ENCODE results near the gene HS6ST1. TPM values are rescaled to one million over a fixed set of nuclear protein-coding genes. Genes with fewer than 3 reads are reported as not detected.

Gene HS6ST1
- total RNA-seq, 1 donor from 2014 or later = 68.5 TPM

DNA sequence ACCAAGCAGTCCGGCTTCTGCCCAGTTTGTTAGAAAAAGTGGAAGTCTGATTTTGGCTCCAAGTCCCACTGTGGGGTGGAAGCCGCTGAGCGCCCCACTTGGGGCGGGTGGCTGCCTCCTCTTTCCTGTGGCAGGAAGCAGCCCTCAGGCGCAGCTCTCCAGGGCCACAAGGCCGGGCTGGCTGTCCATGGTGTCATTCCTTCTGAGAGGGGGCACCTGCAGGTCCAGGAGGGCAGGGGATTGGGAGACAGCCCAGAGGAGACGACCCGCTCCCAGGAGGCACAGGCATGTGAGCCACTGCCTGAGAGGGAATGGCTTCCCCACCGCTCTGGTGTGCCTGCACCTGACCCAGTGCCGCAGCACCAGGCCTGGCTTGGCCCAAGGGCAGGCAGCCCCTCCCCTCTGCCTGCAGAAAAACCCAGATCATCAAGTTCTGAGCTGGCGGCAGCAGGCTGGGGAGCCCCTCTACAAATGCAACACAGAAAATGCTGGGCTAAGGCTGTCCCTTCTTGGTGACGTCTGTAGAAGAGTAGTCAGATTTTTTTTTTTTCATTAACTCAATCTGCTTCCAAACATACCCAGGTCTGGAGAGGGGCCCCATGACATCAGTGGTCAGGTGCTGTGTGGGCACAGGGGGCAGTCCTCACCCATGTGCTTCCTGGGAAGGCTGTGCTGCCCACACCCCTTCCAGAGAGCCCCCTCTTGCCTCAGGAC lies 38.4 kb downstream of the HS6ST1 start:
- TF ChIP-seq POLR2A (IDR thresholded peaks at IDR 0.05) = no peak
- TF ChIP-seq, protein P1, sequence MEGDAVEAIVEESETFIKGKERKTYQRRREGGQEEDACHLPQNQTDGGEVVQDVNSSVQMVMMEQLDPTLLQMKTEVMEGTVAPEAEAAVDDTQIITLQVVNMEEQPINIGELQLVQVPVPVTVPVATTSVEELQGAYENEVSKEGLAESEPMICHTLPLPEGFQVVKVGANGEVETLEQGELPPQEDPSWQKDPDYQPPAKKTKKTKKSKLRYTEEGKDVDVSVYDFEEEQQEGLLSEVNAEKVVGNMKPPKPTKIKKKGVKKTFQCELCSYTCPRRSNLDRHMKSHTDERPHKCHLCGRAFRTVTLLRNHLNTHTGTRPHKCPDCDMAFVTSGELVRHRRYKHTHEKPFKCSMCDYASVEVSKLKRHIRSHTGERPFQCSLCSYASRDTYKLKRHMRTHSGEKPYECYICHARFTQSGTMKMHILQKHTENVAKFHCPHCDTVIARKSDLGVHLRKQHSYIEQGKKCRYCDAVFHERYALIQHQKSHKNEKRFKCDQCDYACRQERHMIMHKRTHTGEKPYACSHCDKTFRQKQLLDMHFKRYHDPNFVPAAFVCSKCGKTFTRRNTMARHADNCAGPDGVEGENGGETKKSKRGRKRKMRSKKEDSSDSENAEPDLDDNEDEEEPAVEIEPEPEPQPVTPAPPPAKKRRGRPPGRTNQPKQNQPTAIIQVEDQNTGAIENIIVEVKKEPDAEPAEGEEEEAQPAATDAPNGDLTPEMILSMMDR (IDR thresholded peaks at IDR 0.05) = no peak
- Histone ChIP-seq H3K9me3 (no peaks in the 10 kb centered on the region), H3K27me3 (no peaks in the 10 kb centered on the region), H3K4me1 (peaks cover 61% of the 10 kb centered on the region), H3K27ac (no peak overlapping the region), H3K4me3 (no peak overlapping the region), H3K36me3 (no peaks in the 10 kb centered on the region)
- no peak for DNase-seq (ENCODE audit: extremely low spot score in 2 of 2)
- intact Hi-C loops (cut with DNase I) = no loop called here

DNA sequence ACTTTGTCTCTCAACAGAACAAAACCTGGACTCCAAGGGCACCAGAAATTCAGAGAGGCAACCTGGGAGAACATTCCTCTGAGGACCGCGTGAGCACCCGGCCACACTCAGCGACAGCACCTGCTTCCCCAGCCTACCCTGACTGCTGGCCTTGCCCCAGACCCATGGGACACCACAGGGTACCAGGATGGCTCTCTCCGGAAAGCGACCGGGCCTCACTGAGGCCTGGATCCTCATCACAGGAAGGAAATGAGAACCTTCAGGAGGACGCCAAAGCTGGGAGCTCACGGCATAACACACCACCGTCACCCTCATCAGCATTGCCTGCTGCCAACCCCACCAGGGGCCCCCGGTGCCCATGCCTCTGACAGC lies 38.9 kb downstream of the HS6ST1 start:
- Histone ChIP-seq H3K36me3 (no peaks in the 10 kb centered on the region), H3K4me3 (no peak overlapping the region), H3K27ac (no peak overlapping the region), H3K9me3 (no peaks in the 10 kb centered on the region), H3K27me3 (no peaks in the 10 kb centered on the region), H3K4me1 (peaks cover 55% of the 10 kb centered on the region)
- TF ChIP-seq, protein P1 (IDR thresholded peaks at IDR 0.05) = no peak
- TF ChIP-seq POLR2AphosphoS5 (IDR thresholded peaks at IDR 0.05; ENCODE audit: insufficient read depth in 1 of 2, low read depth in 1 of 2) (no peak), POLR2A (IDR thresholded peaks at IDR 0.05) (no peak)
- no peak for DNase-seq (ENCODE audit: extremely low spot score in 2 of 2)
- intact Hi-C loops (cut with DNase I) = no loop called here

DNA sequence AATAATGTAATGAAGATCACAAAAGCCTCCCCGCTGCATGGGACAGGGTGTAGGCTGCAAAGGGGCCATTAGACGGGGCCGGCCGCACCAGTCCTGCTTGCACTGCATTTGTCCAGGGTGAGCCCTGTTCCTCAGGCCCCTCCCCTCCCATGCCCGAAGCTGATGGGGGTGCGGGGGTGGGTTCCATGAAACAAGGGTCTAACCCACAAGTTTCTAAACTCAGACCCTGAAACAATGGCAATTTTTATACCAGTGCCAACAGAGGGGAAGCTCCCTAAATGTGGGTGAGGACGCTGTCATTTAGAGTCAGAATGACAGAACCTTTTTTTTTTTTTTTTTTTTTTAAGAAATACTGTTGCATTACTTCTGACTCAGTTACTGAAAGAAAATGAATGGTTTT lies 39.7 kb downstream of the HS6ST1 start:
- Histone ChIP-seq H3K4me3 (no peak overlapping the region), H3K36me3 (no peaks in the 10 kb centered on the region), H3K9me3 (no peaks in the 10 kb centered on the region), H3K27ac (no peak overlapping the region), H3K4me1 (peaks cover 50% of the 10 kb centered on the region), H3K27me3 (no peaks in the 10 kb centered on the region)
- TF ChIP-seq, protein P1 (IDR thresholded peaks at IDR 0.05) = no peak
- TF ChIP-seq POLR2AphosphoS5 (IDR thresholded peaks at IDR 0.05; ENCODE audit: insufficient read depth in 1 of 2, low read depth in 1 of 2) = no peak
- TF ChIP-seq POLR2A (IDR thresholded peaks at IDR 0.05) = no peak
- intact Hi-C loops (cut with DNase I) = no loop called here
- no peak for DNase-seq (ENCODE audit: extremely low spot score in 2 of 2)

DNA sequence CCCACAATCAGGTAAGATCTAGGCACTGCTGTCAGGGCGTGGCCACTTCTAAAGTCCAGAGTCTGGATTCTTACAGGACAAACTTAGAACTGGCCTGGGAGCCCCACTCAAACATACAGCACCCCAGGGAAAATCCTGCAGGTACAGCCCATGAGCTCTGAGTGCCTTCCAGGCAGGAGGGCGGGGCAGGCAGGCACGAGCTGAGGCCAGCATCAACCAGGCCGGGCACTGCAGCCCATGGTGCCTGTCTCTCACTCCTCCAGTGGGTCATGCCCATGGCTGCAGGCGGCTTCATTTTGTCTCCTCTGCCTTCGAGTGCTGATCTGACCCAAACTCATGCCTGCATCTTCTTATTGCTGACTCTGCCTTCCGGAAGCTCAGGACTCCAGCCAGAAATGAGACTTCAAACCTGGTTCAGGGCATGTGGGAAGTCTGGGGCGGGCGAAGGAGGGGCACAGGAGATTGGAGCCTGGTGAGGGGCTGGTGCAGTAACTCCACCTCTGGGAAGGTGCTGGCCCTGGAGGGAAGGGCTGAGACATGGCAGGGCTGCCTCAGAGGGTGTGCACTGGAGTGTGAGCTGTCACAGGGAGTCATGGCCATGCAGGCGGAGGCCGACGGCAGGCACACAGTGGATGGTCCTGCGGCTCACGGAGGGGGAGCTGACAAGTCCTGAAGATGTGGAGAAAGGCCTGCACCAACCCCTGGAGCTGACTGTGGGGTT lies 40.5 kb downstream of the HS6ST1 start:
- intact Hi-C loops (cut with DNase I) = no loop called here
- DNase-seq (ENCODE audit: extremely low spot score in 2 of 2) = no peak
- no peaks in the 10 kb centered on the region for H3K27me3 ChIP-seq
- TF ChIP-seq POLR2AphosphoS5 (IDR thresholded peaks at IDR 0.05; ENCODE audit: insufficient read depth in 1 of 2, low read depth in 1 of 2) (no peak), POLR2A (IDR thresholded peaks at IDR 0.05) (no peak)
- TF ChIP-seq, protein P1 (IDR thresholded peaks at IDR 0.05) = no peak
- H3K4me1 ChIP-seq = peaks cover 50% of the 10 kb centered on the region
- H3K27ac ChIP-seq = no peak overlapping the region
- no peak overlapping the region for H3K4me3 ChIP-seq
- H3K9me3 ChIP-seq = no peaks in the 10 kb centered on the region
- H3K36me3 ChIP-seq = no peaks in the 10 kb centered on the region
